MM.1S (cell line): Measurements from ENCODE around the gene BEND6.

Source experiments
- DNase-seq: peaks from one replicate; pipeline ENCODE4 v3.0.0-alpha.2; 2015
- H2AFZ ChIP-seq: fragments of 300-600 bp; sonication (generic); 2 replicates; pipeline ENCODE4 v1.6.0; 2016; ENCODE audit warnings: antibody characterized with exemption, low read length
- H3F3A ChIP-seq: fragments of 300-600 bp; sonication (generic); 2 replicates; pipeline ENCODE4 v1.6.1; 2016; ENCODE audit warnings: mild to moderate bottlenecking, antibody characterized with exemption, low read length, moderate library complexity, mixed read lengths; ENCODE audit not compliant: insufficient read depth
- H3K27ac ChIP-seq: fragments of 300-600 bp; sonication (generic); 2 replicates; pipeline ENCODE4 v1.5.1; 2016; ENCODE audit warnings: mild to moderate bottlenecking, low read length
- H3K27me3 ChIP-seq: fragments of 300-600 bp; sonication (generic); replicated peaks from 2 replicates; pipeline ENCODE4 v1.6.0; 2016; ENCODE audit warnings: low read length; ENCODE audit not compliant: insufficient read depth
- H3K36me3 ChIP-seq: fragments of 300-600 bp; sonication (generic); replicated peaks from 2 replicates; pipeline ENCODE4 v1.6.1; 2016; ENCODE audit warnings: mild to moderate bottlenecking, low read length, mixed read lengths; ENCODE audit not compliant: insufficient read depth
- H3K4me1 ChIP-seq: fragments of 300-600 bp; sonication (generic); 2 replicates; pipeline ENCODE4 v1.6.1; 2016; ENCODE audit warnings: low read length, mixed read lengths
- H3K4me2 ChIP-seq: fragments of 300-600 bp; sonication (generic); 2 replicates; pipeline ENCODE4 v1.6.0; 2016; ENCODE audit warnings: low read depth, low read length
- H3K4me3 ChIP-seq: fragments of 300-600 bp; sonication (generic); 2 replicates; pipeline ENCODE4 v1.5.1; 2016; ENCODE audit warnings: low read length, mixed read lengths
- H3K79me2 ChIP-seq: fragments of 300-600 bp; sonication (generic); 2 replicates; pipeline ENCODE4 v1.6.1; 2016; ENCODE audit warnings: mixed run types, low read length, mixed read lengths
- H3K9ac ChIP-seq: fragments of 300-600 bp; sonication (generic); 2 replicates; pipeline ENCODE4 v1.6.1; 2016; ENCODE audit warnings: low read length, mixed read lengths
- H3K9me2 ChIP-seq: fragments of 300-600 bp; sonication (generic); replicated peaks from 2 replicates; pipeline ENCODE4 v1.6.1; 2016; ENCODE audit warnings: mild to moderate bottlenecking, low read length, mixed read lengths; ENCODE audit not compliant: insufficient read depth
- H3K9me3 ChIP-seq: fragments of 300-600 bp; sonication (generic); replicated peaks from 2 replicates; pipeline ENCODE4 v1.6.1; 2016; ENCODE audit warnings: mild to moderate bottlenecking, low read length, mixed read lengths; ENCODE audit not compliant: insufficient read depth
- H4K20me1 ChIP-seq: fragments of 300-600 bp; sonication (generic); 2 replicates; pipeline ENCODE4 v1.6.1; 2016; ENCODE audit warnings: mild to moderate bottlenecking, low read length, moderate library complexity, mixed read lengths; ENCODE audit not compliant: insufficient read depth
- CTCF ChIP-seq: fragments of 300-600 bp; sonication (generic); IDR thresholded peaks from 2 replicates; pipeline ENCODE4 v1.5.1; 2016; ENCODE audit warnings: antibody characterized with exemption, low read length, mixed read lengths
- EZH2 ChIP-seq: fragments of 300-600 bp; sonication (generic); optimal IDR thresholded peaks from 2 replicates; pipeline ENCODE3; 2017; ENCODE audit warnings: low read depth, mild to moderate bottlenecking, antibody characterized with exemption, low read length, mixed read lengths
- EZH2phosphoT487 ChIP-seq: fragments of 300-600 bp; sonication (generic); IDR thresholded peaks from 2 replicates; pipeline ENCODE4 v1.6.1; 2018; ENCODE audit warnings: antibody characterized with exemption, low read length

BEND6 gene

GRCh38 chr6:56922645-56923044 lies 32.3 kb upstream of the BEND6 start:
- no peaks in the 10 kb centered on the region for H4K20me1 ChIP-seq
- DNase-seq, result no peak
- no peaks in the 10 kb centered on the region for H3K27me3 ChIP-seq
- H3K27ac ChIP-seq, result no peak overlapping the region
- H3K9me2 ChIP-seq, result no peaks in the 10 kb centered on the region
- H3K9ac ChIP-seq, result no peak overlapping the region
- H3K9me3 ChIP-seq, result no peaks in the 10 kb centered on the region
- H3K4me1 ChIP-seq, result peaks cover 3% of the 10 kb centered on the region
- H3F3A ChIP-seq, result 0 out of 2 replicates have a peak, but pooled peaks cover 1% of the 10 kb centered on the region
- no peak overlapping the region for H3K4me3 ChIP-seq
- no peaks in the 10 kb centered on the region for H3K79me2 ChIP-seq
- H2AFZ ChIP-seq, result no peak overlapping the region
- no peak overlapping the region for H3K4me2 ChIP-seq
- H3K36me3 ChIP-seq, result no peaks in the 10 kb centered on the region
- no peak for TF ChIP-seq EZH2phosphoT487
- TF ChIP-seq CTCF, result no peak
- TF ChIP-seq EZH2, result no peak

- DNase-seq, result no peak
- Histone ChIP-seq H3K9ac (no peak overlapping the region), H3K36me3 (no peaks in the 10 kb centered on the region), H4K20me1 (no peaks in the 10 kb centered on the region), H3K79me2 (no peaks in the 10 kb centered on the region), H3K4me1 (no peaks in the 10 kb centered on the region), H3K9me2 (no peaks in the 10 kb centered on the region), H3K4me2 (no peak overlapping the region), H2AFZ (no peak overlapping the region), H3K27me3 (no peaks in the 10 kb centered on the region), H3K27ac (no peak overlapping the region), H3F3A (no peaks in the 10 kb centered on the region), H3K9me3 (no peaks in the 10 kb centered on the region), H3K4me3 (no peak overlapping the region)
- TF ChIP-seq CTCF (no peak), EZH2phosphoT487 (no peak), EZH2 (no peak)
These were observed 31.3 kb upstream of the BEND6 start for GRCh38 chr6:56923565-56923964.

- H3K27ac ChIP-seq, result no peak overlapping the region
- no peaks in the 10 kb centered on the region for H3K4me1 ChIP-seq
- H3K4me2 ChIP-seq, result no peak overlapping the region
- H3K36me3 ChIP-seq, result no peaks in the 10 kb centered on the region
- H2AFZ ChIP-seq, result no peak overlapping the region
- no peak overlapping the region for H3K4me3 ChIP-seq
- H4K20me1 ChIP-seq, result no peaks in the 10 kb centered on the region
- H3K79me2 ChIP-seq, result no peaks in the 10 kb centered on the region
- no peaks in the 10 kb centered on the region for H3F3A ChIP-seq
- DNase-seq, result no peak
- no peaks in the 10 kb centered on the region for H3K27me3 ChIP-seq
- TF ChIP-seq EZH2 (no peak), EZH2phosphoT487 (no peak), CTCF (no peak)
- H3K9ac ChIP-seq, result no peak overlapping the region
- H3K9me2 ChIP-seq, result no peaks in the 10 kb centered on the region
- H3K9me3 ChIP-seq, result no peaks in the 10 kb centered on the region
These were observed 27.1 kb upstream of the BEND6 start for GRCh38 chr6:56927538-56928453.
